Keratinocyte (primary cell): Measurements from ENCODE around the gene EVX2.
A peak's percentile ranks its signal among the peaks of the same experiment; 100 is the strongest.

ENCODE experiments used
- CTCF ChIP-seq, 3 experiments: IDR thresholded peaks in 1 of 3; conservative IDR thresholded peaks in 1 of 3; optimal IDR thresholded peaks in 1 of 3; 2 replicates in 2 of 3; 3 replicates in 1 of 3; pipeline versions ENCODE3 to v1.5.1; 2011; ENCODE audit warnings: low read length in 3 of 3, mild to moderate bottlenecking in 3 of 3, moderate library complexity in 2 of 3, control low read depth in 1 of 3, inconsistent platforms in 1 of 3; ENCODE audit not compliant: insufficient read depth in 2 of 3; ENCODE audit errors: extremely low read depth in 1 of 3
- EZH2 ChIP-seq: IDR thresholded peaks from one replicate; pipeline ENCODE4 v1.6.1; 2012; ENCODE audit warnings: inconsistent platforms, mild to moderate bottlenecking, low read length, moderate library complexity

DNA sequence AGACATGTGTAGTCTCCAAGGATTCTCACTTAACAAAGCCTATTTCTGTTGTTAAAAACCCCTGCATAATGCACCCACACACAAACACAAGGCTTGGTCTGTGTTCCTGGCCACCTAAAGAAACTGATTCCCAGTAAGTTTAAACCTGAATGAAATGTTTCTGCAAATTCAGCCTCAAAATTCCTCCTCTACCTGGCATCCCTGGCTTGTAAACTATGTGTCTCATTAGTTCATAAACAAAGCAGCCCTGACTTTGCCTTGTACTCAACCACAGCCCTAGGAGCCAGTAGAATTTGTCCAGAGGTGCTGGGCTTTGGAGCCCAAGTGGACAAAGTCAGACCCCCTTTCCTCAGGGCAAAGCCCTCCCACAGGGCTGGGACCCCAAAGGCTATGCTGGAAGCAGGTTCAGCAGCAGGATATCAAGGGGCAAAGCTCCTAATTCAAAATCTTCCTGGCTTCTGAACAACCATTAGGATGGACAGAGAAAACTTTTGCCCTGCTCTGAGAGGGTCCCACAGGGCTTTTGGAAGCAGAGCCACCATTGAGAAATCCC lies 6.2 kb upstream of the EVX2 start:
- TF ChIP-seq EZH2 (peak; percentile 68), CTCF (optimal IDR thresholded peaks at IDR 0.05 in 1 of 3, IDR thresholded peaks at IDR 0.05 in 1 of 3, conservative IDR thresholded peaks at IDR 0.05 in 1 of 3; ENCODE audit: extremely low read depth in 1 of 3, insufficient read depth in 2 of 3, low read length in 3 of 3) (no peak)
